HG02571 (cell line): ENCODE data around the gene DIO3.

Source experiments
- ATAC-seq: cut with Tn5 transposase; IDR thresholded peaks from one replicate; pipeline ENCODE4 v1.9.1; 2021; ENCODE audit warnings: mild to moderate bottlenecking, moderate library complexity; ENCODE audit not compliant: unreplicated experiment

Gene DIO3

DNA sequence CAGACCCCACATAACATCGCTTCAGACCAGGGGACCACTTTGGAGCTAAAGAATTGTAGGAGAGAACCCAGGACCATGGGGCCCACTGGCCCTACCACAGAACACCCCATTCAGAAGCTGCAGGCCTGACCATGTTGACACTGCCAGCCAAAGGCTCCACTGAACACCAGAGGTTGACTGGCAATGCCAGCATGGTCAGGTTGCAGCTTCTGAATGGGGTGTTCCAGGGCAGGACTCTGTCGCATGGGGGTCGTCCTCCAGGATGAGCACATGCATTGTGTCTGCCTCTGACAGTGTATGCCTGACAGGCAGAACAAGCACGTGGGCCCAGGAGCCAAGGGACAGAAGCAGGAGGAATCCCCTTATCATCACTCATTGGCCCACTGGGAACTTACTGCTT is 34.1 kb downstream of the DIO3 start:
- no peak for ATAC-seq

DNA sequence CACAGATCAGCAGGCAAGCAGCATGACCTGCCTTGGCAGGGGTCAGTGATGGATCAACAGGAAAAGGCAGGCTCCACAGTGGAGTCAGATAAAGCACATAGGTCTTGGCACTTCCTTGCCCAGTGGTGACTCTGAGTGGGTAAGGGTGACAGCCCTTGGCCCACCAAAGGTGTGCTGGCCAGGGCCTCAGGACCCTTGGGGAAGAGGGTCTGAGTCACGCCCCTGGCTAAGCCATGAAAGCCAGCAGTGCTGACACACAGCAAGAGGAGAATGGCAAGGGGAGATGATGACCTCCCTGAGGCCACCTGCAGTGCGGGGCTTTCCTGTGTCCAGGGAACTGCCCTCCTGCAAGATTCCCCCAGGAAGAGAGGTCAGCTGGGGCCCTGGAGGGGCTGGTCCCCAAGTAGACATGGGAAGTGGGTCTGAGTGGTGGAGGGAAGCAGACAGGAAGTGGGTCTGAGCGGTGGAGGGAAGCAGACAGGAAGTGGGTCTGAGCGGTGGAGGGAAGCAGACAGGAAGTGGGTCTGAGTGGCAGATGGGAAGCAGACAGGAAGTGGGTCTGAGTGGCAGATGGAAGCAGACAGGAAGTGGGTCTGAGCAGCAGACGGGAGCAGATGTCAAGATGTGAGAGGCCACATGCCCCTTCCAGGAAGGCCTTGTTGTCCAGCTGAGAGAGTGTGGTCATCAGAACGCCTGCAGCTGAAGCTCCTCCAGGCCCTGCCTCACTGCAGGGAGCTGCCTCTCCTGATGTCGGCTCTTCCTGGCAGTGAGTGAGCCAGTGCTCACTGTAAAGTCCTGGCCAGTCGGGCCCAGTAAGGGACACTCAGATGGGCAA is 34.8 kb downstream of the DIO3 start:
- no peak for ATAC-seq

DNA sequence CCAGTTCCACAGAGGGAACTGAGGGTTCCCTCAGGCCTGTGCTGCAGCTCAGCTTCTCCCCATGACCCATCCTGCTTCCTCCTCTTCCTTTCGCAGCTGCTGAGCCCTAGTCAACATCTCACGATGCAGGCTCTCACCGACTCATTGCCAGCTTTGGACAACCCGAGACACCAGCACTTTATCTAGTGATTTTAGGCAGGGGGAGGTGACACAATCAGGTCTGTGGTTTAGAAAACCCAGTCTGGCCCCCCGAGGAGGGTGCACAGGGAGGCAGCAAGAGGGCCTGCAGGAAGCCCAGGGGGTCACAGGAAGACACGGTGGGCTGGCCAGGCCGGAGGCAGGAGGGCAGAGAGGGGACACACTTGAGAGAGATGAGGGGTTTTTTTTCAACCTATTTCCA is 35.4 kb downstream of the DIO3 start:
- no peak for ATAC-seq

DNA sequence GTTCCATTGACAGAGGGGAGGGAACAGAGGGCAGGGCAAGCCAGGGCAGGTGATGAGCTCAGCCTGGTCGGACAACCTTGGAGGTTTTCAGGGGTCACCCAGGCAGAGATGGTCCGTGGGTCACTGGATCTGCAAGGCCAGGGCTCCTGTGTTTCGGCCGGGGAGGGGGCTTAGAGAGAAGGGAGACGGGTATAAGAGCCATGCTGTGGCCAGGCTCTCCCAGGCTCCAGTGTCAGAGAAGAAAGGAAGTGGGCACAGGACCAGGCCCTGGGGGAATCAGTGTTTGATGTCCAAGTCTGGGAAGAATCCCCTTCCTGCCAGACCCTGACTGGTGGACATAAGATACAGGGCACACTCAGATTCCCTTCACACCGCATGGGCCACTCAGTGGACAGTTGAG is 36.9 kb downstream of the DIO3 start:
- no peak for ATAC-seq

DNA sequence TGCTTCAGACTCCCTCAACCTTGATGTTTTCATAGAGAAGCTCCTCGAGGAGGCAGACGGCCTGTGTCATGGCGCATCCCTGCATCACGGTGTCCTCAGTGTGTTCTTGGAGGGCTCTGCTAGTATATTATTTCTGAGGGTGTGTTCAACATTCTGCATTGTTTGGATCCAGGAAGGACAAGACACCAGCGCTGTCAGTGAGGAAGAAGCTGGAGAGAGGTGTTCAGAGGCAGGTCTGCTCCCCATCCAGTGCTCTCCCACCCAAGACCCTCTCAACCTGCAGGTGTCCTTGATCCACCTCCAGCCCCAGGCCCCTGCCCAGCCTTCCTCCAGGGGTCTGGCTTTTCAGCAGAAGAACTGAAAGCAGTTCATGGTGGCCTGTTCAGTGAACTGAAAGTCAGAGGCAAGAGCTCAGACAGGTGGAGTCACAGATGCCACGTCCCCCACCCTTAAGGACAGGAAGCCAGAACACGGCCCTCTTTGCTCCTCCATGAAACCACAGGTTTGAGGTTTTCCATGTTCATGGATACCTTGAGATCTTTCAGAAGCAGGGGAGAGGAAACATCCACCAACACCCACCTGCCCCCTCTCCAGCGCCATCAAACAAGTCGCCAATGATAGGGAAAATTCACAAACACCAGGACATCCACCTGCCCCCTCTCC is 37.4 kb downstream of the DIO3 start:
- ATAC-seq, result no peak

DNA sequence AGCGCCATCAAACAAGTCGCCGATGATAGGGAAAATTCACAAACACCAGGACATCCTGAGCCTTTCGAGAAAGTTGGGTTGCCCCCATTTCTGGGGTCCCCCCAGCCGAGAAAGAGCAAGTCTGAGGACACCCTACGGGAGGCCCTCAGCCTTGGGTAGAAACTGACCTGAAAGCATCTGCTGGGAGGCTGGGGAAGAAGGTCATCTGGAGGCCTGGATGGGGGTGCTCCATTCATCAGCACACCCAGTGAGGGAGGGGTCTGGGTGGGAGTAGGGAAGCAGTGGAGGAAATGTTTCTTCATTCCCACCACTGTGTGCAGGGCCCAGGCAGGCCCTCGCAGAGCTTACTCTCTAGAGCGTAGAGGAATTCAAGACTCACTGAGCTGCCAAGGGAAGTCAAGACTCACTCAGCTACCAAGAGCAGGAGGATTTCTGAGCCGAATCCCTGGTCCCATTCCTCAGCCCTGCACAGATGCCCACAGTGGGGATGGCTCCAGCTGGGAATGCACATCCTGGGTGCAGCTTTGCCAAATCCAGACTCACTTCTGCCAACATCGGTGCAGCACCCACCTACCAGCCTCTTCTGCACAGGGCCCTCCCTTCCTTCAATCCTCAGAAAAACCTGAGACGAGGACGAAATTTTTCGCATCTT is 38.1 kb downstream of the DIO3 start:
- no peak for ATAC-seq

DNA sequence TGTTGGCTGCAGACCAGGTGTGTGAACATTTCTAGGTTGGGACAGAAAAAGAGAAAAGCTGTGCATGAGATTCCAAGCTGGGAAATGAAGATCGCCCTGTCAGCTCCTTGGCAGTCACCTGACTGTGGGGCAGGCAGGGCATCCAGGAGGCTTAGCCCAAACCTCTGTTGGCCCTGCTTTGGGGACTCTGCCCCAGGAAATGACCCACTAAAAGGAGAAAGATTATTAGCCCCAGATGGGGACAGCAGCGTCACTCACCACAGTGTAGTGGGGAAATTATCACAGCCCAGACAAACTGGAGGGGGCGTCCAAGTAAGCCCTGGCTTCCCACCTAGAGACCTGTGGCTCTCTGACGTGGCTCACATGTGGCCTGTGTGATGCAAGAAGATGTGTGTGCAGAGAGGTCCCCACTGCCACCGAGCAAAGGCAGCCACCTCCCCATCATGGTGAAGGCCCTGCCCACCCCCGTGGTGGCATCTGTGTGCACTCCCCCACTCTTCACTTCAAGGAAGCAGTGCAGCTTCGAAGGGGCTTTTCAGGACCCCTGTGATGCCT is 39.1 kb downstream of the DIO3 start:
- ATAC-seq, result no peak

DNA sequence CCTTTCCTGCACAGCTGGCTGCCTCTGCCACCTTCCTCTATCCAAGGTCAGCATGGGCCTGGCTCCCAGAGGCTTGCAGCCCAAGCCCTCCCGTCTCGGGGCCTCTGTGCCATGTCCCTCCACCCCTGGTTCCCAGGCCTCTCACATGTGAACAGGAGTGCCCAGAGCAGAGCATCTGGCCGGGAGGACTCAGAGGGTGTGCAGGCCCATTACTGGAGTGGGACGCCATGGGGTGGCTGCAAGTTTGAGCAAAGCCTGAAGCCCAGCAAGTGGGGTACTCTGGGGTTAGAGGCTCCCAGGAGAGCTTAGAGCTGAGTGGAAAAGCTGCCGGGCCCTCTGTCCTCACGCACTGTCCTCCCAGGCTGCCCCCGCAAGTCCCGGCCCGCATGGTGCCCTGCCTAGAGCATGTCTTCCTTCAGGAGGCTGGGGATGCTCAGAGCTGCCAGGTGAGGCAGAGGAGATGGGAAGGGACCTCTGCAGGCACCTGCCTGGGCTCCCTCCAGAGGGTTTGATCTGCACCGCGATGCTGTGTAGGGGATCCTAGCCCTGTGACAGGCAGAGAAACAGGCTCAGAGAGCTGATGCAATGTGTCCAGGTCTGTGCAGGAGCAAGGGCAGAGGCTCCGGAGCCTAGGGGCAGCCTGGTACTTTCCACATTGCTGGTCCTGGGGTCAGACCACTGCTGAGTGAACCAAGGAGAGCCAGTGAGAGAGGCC is 39.8 kb downstream of the DIO3 start:
- no peak for ATAC-seq

DNA sequence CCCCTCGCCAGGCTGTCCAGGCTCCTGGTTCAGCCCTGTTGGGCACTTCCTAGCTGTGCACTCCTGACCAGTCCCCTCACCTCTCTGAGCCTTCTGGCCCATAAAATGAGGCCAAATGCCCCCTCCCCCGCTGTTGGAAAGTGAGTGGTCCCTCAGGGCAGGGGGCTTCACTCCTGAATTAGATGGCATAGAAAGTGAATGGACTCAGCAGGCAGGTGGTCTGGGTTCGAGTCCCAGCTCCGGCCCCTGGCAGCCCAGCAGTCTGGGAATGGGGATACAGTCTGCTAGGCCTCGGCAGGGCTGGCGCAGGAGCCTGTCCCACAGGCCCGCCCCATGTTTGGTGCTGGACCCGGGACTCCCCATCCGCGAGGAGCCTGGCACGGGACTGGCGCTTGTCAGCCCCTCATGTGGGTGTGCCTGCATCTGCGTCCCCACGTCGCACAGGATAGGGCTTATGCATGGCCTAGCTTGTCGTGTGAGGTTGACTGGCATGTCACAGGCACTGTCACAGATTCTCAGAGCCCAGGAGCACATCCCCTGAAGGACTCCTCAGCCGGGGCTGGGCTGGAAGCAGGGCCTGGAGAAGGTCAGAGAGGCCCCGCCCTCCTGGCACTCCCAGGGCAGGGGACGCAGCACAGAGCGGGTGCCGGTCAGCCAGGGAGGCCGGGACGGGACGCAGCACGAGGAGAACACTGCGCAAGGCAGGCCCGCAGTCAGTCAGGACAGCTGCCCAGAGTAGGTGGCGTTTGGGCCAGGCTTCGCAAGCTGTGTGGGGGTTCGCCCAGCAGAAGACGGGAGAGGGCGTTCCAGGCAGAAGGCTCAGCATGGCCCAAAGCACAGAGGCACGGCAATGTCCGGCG is 40.5 kb downstream of the DIO3 start:
- no peak for ATAC-seq

DNA sequence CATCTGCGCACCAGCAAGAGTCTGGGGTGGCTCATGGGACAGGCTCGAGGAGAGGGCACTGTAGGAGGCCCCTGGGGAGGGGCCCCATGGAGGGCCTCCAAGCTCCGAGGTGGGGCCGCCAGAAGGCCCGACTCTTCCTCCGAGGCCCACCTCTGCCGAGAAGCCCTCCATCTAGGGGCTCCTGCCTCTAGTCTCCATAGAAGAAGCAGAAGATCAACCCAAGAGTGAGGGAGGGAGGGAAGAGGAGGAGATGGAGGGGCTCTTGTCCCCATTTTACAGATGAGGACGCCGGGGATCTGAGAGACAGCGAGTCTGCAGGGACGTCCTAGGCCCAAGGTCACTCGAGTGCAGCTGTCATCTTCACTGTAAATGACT is 41.2 kb downstream of the DIO3 start:
- no peak for ATAC-seq

DNA sequence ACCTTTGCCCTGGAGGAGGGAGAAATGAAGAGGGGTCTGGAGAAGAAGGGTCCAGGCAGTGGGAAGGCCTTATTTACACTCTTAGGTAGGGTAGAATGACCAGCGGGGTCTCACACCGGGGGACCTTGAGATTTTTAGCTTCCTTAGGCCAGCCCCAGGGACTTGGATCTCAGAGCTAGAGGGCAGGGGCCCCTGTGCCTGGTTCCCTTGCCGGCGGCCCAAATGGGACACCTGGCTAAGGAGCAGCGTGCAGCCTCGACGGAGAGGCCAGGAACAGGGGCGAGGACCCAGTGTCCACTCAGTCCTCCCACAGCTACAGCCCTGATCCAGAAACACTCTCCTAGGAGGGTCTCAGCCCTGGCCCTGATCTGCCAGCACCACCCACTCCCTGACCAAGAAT is 41.8 kb downstream of the DIO3 start:
- ATAC-seq, result no peak

DNA sequence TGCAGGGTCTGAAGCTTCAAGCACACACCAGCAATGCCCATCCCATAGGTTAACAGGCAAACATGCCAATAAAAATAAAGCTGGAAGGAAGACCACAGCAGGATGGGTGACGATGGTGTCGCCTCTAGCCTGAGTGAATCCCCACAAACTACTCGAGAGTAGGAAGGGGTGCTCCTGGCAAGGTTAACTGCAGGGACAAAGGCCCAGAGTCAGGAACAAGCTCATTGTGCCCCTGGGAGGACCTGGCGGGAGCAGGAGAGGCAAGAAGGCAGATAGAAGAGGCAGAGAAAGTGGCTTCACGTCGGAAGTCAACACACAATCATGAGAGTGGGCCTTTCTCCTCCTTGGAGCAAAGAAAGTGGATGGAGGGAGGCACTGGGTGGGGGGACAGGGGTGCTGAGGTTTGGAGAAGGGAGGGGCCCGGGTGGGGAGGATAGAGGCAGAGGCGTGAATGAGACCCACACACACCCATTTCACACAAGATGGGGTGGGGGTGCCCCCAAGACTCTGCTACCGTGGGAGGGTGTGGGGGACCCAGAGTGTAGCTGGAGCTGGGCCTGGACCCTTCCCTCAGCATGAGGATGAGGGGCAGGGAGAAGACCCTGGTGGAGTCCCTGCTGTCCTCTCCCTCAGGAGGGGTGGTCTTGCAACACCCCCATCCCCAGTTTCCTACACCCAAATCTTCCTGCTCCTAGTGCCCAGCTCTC is 43.1 kb downstream of the DIO3 start:
- no peak for ATAC-seq

DNA sequence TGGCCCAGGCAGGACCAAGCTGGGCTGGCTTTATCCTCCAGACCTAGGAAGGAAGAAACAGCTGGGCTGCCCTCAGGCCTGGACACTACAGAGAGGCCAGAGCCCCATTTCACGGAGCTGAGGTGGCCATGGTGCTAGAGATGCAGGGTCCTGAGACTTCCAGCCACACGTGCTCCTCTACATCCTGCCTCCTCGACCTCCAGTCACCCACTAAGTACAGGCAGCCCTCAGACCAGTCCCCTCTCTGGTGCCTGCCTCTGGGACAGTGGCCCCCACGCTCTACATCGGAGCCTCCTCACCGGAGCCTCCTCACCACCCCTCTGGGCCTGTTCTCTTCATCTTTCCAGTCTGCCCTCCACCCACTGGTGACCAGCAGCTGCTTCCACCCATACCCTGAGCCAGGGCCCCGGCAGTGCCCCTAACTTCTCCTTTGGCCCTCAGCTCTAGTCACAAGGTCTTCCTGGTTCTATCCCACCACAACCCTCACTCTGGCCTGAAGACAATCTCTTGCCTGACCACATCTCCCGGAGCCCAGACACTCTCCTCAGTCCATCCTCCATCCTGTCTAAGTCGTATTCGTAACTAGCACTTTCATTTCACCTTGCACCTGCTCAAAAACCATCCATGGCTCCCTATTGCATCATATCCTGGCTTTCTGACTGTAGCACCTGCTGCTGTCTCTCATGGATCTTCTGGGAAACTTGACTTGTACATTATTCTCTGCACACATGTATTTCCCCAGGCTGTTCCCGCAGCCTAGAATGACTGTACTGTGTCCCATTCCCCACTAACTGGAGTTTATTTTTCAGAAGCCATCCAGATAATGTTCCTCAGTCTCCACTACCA is 43.9 kb downstream of the DIO3 start:
- no peak for ATAC-seq

DNA sequence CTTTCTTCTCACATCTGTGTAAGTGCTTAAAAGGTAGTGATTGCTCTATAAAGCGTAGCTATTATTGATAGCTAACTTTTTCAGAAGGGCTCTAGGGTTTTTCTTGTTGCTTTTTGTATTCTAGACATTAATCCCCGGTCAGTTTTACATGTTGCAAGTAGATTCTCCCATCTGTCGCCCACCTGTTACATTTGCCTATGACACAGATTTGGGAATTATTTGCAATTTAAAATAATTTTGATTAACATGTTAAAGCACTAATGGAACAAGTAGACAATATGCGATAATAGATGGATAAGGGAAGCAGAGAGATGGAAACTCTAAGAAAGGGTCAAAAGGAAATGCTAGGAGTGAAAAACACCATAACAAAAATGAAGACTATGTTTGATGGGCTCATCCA is 44.5 kb downstream of the DIO3 start:
- no peak for ATAC-seq
